Brain microvascular endothelial cell (primary cell): ENCODE results near the gene PFN1.

ENCODE experiments used
- DNase-seq: peaks from one replicate; pipeline ENCODE4 v3.0.0-alpha.2; 2020
- H3K27ac ChIP-seq: fragments of 250-450 bp; sonication (Bioruptor Pico); 2 replicates; pipeline ENCODE4 v1.5.1; 2020; ENCODE audit warnings: mild to moderate bottlenecking, moderate library complexity
- H3K27me3 ChIP-seq: fragments of 250-450 bp; sonication (Bioruptor Pico); replicated peaks from 2 replicates; pipeline ENCODE4 v1.5.1; 2020; ENCODE audit warnings: mild to moderate bottlenecking
- H3K36me3 ChIP-seq: fragments of 250-450 bp; sonication (Bioruptor Pico); replicated peaks from 2 replicates; pipeline ENCODE4 v1.5.1; 2020; ENCODE audit warnings: mild to moderate bottlenecking
- H3K4me3 ChIP-seq: 2 replicates; pipeline ENCODE4 v1.5.1; 2011; ENCODE audit warnings: low read depth, mild to moderate bottlenecking, control low read depth, low read length, moderate library complexity
- CTCF ChIP-seq: IDR thresholded peaks from 2 replicates; pipeline ENCODE4 v1.5.1; 2011; ENCODE audit warnings: low read depth, mild to moderate bottlenecking, moderate library complexity, low read length, control low read depth, inconsistent platforms; ENCODE audit errors: missing control alignments
- in situ Hi-C: cut with HindIII; loops from 2 replicates; pipeline ENCODE4 v1.10.0; 2017; ENCODE audit warnings: low sequenced_read_pairs, low pct_ligation_motif_present

The PFN1 gene

GRCh38 chr17:4899341-4900230, 48.7 kb downstream of the PFN1 start, which contains the start of gene C17orf107:
Gene C17orf107 (plus strand): TSS chr17:4899536. CDS start chr17:4899763, 227 bp downstream.
- TF ChIP-seq CTCF = peak; percentile 2
- H3K27ac ChIP-seq = no peak within 1 kb of the TSS

GRCh38 chr17:4898927-4899326, 49.4 kb downstream of the PFN1 start:
- in situ Hi-C loops = no loop called here
- Histone ChIP-seq H3K36me3 (peaks cover 24% of the 10 kb centered on the region), H3K4me3 (peak overlapping the region; percentile 57), H3K27ac (no peak overlapping the region), H3K27me3 (no peaks in the 10 kb centered on the region)
- DNase-seq = no peak
- TF ChIP-seq CTCF = no peak

More at GRCh38 chr17:4899341-4900230, 48.7 kb downstream of the PFN1 start, which contains the start of gene C17orf107:
- Histone ChIP-seq H3K36me3 (peaks cover 19% of the 10 kb centered on the region), H3K27me3 (no peaks in the 10 kb centered on the region), H3K4me3 (peak within 1 kb of the TSS; percentile 57)
- DNase-seq = peak; percentile 58
- in situ Hi-C loops = no loop called here

- no peak for DNase-seq
- peaks cover 29% of the 10 kb centered on the region for H3K36me3 ChIP-seq
- no peak overlapping the region for H3K27ac ChIP-seq
- H3K4me3 ChIP-seq = no peak overlapping the region
- TF ChIP-seq CTCF = no peak
- H3K27me3 ChIP-seq = no peaks in the 10 kb centered on the region
- in situ Hi-C loops = no loop called here
Measured at GRCh38 chr17:4898351-4898750, 50.0 kb downstream of the PFN1 start.

- peaks cover 33% of the 10 kb centered on the region for H3K36me3 ChIP-seq
- in situ Hi-C loops = no loop called here
- no peaks in the 10 kb centered on the region for H3K27me3 ChIP-seq
- no peak overlapping the region for H3K4me3 ChIP-seq
- H3K27ac ChIP-seq = no peak overlapping the region
- no peak for TF ChIP-seq CTCF
- DNase-seq = no peak
Measured at GRCh38 chr17:4897785-4898184, 50.5 kb downstream of the PFN1 start.

- no peak overlapping the region for H3K27ac ChIP-seq
- no peaks in the 10 kb centered on the region for H3K27me3 ChIP-seq
- peak; percentile 0 for TF ChIP-seq CTCF
- H3K4me3 ChIP-seq = no peak overlapping the region
- in situ Hi-C loops = no loop called here
- H3K36me3 ChIP-seq = peaks cover 37% of the 10 kb centered on the region
- no peak for DNase-seq
Measured at GRCh38 chr17:4897198-4897687, 51.1 kb downstream of the PFN1 start.
